NCI-H1417 (cell line): Measurements from ENCODE around the gene ST6GALNAC2.
A peak's percentile ranks its signal among the peaks of the same experiment; 100 is the strongest.
"Not testable (repeated sequence)": the region's sequence is repeated elsewhere in the genome, so short reads cannot be mapped to it uniquely, and the experiment has no call there.

Source experiments
- DNase-seq, 3 experiments: peaks; one replicate each; lab custom pipeline; 2025; lab: John Stamatoyannopoulos, UW

ST6GALNAC2 gene

GRCh38 chr17:76570877-76571471 lies 14.7 kb downstream of the ST6GALNAC2 start:
- no peak for DNase-seq

DNA sequence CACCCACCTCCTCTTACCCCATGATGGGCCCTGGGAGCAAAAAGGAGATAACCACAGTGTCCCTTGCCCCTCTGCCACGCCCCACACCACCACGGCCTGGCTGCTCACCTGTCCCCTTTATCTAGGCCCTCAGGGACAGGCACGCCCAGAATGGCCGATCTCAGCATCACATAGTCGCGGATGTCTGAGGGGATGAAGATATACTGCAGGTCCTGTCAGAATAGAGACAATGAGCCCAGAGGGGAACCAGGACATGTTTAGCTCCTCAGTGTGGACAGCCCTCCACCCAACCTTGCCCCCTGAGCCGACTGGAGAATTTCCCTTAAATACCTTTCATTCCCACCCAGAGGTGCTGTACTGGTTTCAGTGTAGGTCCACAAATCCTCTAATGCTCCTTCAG lies 15.2 kb downstream of the ST6GALNAC2 start:
- no peak for DNase-seq

GRCh38 chr17:76569607-76570279 lies 15.9 kb downstream of the ST6GALNAC2 start:
- no peak for DNase-seq

DNA sequence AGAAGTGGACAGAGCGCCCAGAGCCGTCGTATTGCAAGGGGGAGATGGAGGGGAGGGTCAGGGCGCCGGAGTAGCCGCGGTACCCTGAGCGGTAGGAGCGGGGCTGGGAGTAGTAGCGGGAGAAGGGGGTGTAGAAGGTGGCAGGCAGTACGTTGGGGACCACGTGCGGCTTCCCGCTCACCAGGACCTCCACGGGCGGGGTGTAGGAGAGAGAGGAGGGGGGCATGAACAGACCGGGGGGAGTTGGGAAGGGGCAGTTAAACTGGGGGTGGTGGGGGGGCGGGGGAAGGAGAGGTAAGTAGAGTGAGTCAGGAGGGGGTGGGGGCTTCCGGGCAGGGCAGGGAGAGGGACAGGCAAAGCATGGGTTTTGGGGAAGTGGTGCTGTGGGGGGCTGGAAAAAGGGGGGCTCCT lies 16.8 kb downstream of the ST6GALNAC2 start:
- no peak for DNase-seq

- DNase-seq, result no peak
These were observed 17.8 kb downstream of the ST6GALNAC2 start for GRCh38 chr17:76567634-76568432.

GRCh38 chr17:76566988-76567431 lies 18.6 kb downstream of the ST6GALNAC2 start:
- DNase-seq, result no peak

- DNase-seq, result no peak
These were observed 19.1 kb downstream of the ST6GALNAC2 start for GRCh38 chr17:76566613-76566943.

- no peak for DNase-seq
These were observed 19.7 kb downstream of the ST6GALNAC2 start for GRCh38 chr17:76565728-76566612.

- DNase-seq, result peak in 1 of 3 experiments; percentile 9
These were observed 20.5 kb downstream of the ST6GALNAC2 start for GRCh38 chr17:76564991-76565727.

- DNase-seq, result not testable (repeated sequence)
These were observed 22.3 kb downstream of the ST6GALNAC2 start for GRCh38 chr17:76563359-76563758.

DNA sequence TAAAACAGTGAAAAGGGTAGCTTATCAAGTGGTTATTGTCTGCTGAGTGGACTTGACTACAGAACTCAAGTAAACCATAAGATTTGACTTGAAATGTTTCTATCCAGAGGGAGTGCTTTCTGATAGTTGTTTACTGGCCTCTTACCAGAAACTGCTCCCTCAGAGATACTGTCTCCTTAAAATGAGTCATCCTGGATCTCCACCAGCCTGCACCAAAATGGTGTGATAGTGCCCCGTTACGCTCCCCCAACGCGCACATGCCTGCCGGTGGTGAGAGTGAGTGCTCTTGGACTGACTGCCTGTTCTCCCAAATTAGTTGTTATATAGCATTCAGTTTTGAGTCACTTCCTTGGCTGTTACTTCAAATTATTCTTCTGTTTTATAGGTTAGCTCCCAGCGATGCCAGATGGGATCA lies 22.9 kb downstream of the ST6GALNAC2 start:
- no peak for DNase-seq

- DNase-seq, result no peak
These were observed 23.8 kb downstream of the ST6GALNAC2 start for GRCh38 chr17:76561799-76562268.

GRCh38 chr17:76561332-76561731 lies 24.3 kb downstream of the ST6GALNAC2 start:
- DNase-seq, result no peak

DNA sequence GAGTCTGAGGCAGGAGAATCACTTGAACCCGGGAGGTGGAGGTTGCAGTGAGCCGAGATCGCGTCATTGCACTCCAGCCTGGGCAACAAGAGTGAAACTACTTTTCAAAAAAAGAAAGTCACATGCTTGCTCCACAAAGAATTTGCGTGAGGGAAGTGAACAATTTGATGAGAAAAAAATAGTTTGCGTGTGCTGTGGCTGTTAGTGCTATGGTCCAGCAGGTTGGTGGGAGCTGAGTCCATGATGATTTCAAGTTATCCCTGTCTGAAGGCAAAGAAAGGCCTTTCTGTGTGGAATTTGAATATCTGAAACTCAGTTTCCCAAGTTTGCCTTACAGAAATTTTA lies 24.8 kb downstream of the ST6GALNAC2 start:
- DNase-seq, result no peak

DNA sequence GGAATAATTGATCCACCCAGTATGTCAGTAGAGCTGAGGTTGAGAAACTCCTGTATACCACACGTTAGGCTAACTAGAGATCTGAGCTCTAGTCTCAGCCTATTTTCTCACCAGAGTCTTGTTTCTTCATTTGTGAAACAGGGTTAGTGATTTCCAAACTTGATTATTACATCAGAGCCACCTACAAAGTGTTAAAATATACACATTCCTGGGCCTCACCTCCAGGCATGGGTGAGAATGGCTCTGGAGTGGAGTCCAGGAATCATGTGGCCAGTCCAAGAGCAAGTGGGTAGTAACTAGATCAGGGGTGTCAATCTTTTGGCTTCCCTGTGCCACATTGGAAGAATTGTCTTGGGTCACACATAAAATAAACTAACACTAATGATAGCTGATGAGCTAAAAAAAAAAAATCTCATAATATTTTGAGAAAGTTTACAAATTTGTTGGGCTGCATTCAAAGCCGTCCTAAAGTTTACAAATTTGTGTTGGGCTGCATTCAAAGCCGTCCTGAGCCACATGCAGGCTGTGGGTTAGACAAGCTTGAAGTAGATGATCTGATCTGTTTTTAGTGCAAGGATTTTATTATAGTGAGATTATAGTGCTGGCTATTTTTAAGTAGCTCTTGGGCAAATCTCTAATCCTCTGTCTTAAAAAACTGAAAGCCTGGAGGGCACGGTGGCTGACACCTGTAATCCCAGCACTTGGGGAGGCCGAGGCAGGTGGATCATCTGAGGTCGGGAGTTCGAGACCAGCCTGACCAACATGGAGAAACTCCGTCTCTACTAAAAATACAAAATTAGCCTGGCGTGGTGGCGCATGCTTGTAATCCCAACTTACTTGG lies 25.4 kb downstream of the ST6GALNAC2 start:
- no peak for DNase-seq

GRCh38 chr17:76559460-76559859 lies 26.2 kb downstream of the ST6GALNAC2 start:
- DNase-seq, result not testable (repeated sequence)

GRCh38 chr17:76558198-76559095 lies 27.2 kb downstream of the ST6GALNAC2 start:
- DNase-seq, result peak; percentile 32 to 63 (median 46)

DNA sequence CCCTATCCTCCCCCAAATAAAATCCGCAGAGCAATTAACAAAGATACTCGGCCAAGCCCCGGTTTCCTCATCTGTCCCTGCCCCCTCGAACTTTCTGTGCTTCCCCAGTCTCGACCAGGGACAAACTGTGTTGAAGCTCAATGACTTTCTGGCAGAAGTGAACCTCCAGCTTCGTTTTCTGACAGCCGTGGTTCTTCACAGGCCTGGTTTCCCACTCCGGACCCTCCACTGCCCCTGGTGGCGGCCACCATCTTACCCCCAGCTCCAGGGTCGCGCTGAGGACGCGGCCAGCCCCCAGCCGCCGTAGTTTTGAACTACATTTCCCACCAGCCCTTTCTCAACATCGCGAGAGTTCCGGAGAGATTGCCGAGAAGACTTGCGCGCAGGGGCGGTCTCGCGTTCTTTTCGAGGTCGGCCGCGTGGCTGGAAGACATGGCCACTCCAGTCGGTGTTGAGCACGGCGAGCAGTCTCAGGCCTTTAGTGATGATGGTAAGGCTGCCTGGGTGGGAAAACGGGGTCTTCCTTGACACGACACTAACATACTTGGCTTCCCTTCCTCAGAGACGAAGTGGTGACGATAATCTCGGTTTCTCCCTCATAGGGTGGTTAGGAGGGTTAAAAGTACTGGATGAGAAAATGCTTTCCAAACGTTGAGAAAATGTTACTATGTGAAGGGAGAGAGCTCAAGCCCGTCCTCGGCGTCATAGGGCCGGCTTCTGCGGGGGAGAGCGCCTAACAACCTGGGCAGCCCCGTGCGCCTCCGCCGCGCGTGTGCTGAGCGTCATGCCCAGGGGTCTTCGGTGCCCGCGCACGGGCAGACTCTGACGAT lies 28.1 kb downstream of the ST6GALNAC2 start:
- peak; percentile 97 to 99 (median 98) for DNase-seq
